A673 (cell line): Measurements from ENCODE around the gene TEX51. TPM values are rescaled to one million over a fixed set of nuclear protein-coding genes. Genes with fewer than 3 reads are reported as not detected.

Experiments used
- BruUV-seq: library from RNA; stranded (reverse); fragments of 400-500 nt; replicated peaks from 2 replicates; lab custom pipeline; 2021; lab: Mats Ljungman, UMichigan
- CTCF ChIA-PET: fragments of 300-600 bp; sonication (Branson Sonifier 250); formaldehyde crosslinking; loops from one replicate; lab custom pipeline; 2022; ENCODE audit warnings: antibody characterized with exemption; lab: Charles Lee
- POLR2A ChIA-PET: fragments of 300-600 bp; sonication (Branson Sonifier 250); formaldehyde crosslinking; loops from one replicate; lab custom pipeline; 2022; ENCODE audit warnings: antibody characterized with exemption; ENCODE audit not compliant: low non-redundant PET; lab: Charles Lee
- DNase-seq: peaks from one replicate; pipeline ENCODE4 v3.0.0-alpha.2; 2015; ENCODE audit warnings: low spot score
- H3K27ac ChIP-seq: fragments of 200-600 bp; sonication (generic); 2 replicates; pipeline ENCODE4 v1.5.1; 2016; ENCODE audit warnings: mixed run types, low read depth, mild to moderate bottlenecking, mixed read lengths, antibody characterized with exemption, low read length; ENCODE audit not compliant: poor library complexity, severe bottlenecking
- H3K27me3 ChIP-seq: fragments of 200-600 bp; sonication (generic); replicated peaks from 2 replicates; pipeline ENCODE4 v1.6.1; 2017; ENCODE audit warnings: mixed run types, low read depth, mild to moderate bottlenecking, mixed read lengths, antibody characterized with exemption, low read length; ENCODE audit not compliant: insufficient read depth, poor library complexity
- H3K36me3 ChIP-seq: fragments of 200-600 bp; sonication (generic); 2 replicates; pipeline ENCODE4 v1.6.1; 2016; ENCODE audit warnings: mixed run types, mild to moderate bottlenecking, mixed read lengths, antibody characterized with exemption, low read length; ENCODE audit not compliant: insufficient read depth, poor library complexity, severe bottlenecking
- H3K4me1 ChIP-seq: fragments of 200-600 bp; sonication (generic); 2 replicates; pipeline ENCODE4 v1.6.1; 2017; ENCODE audit warnings: mixed run types, mild to moderate bottlenecking, mixed read lengths, antibody characterized with exemption, low read length; ENCODE audit not compliant: insufficient read depth, poor library complexity, severe bottlenecking
- H3K4me3 ChIP-seq: fragments of 200-600 bp; sonication (generic); 2 replicates; pipeline ENCODE4 v1.5.1; 2016; ENCODE audit warnings: low read depth, mixed run types, mild to moderate bottlenecking, mixed read lengths, low read length; ENCODE audit not compliant: poor library complexity, severe bottlenecking
- H3K9me3 ChIP-seq: fragments of 200-600 bp; sonication (generic); 2 replicates; pipeline ENCODE4 v1.6.1; 2016; ENCODE audit warnings: mixed run types, low read depth, mild to moderate bottlenecking, mixed read lengths, antibody characterized with exemption, low read length; ENCODE audit not compliant: poor library complexity, severe bottlenecking
- CTCF ChIP-seq: fragments of 300-800, 200-600 bp; sonication (generic); conservative IDR thresholded peaks from 2 replicates; pipeline ENCODE4 v1.5.1; 2017; ENCODE audit warnings: low read depth, mild to moderate bottlenecking, antibody characterized with exemption, low read length, moderate library complexity, mixed read lengths
- EZH2 ChIP-seq: fragments of 200-600 bp; sonication (generic); IDR thresholded peaks from 2 replicates; pipeline ENCODE4 v1.6.1; 2017; ENCODE audit warnings: borderline replicate concordance, low read depth, mild to moderate bottlenecking, mixed read lengths, antibody characterized with exemption, low read length; ENCODE audit not compliant: poor library complexity, severe bottlenecking
- intact Hi-C: fragments of 100-400 bp; cut with micrococcal nuclease; formaldehyde crosslinking; loops from one replicate; pipeline ENCODE4 v1.10.0; 2022; ENCODE audit not compliant: unreplicated experiment
- total RNA-seq: library from RNA; stranded (reverse); gene quantifications from 2 replicates; pipeline ENCODE4 v1.2.3, GENCODE V29; 2021

TEX51 gene
- total RNA-seq, 1 experiment from 2014 or later, result not detected

GRCh38 chr2:126877861-126878565 lies 20.7 kb upstream of the TEX51 start:
- H3K4me1 ChIP-seq, result no peaks in the 10 kb centered on the region
- no peak overlapping the region for H3K4me3 ChIP-seq
- no peaks in the 10 kb centered on the region for H3K27me3 ChIP-seq
- no peaks in the 10 kb centered on the region for H3K36me3 ChIP-seq
- ChIA-PET POLR2A (no interaction called here), CTCF (interaction anchor here (0.9 kb wide), 1 partner anchor 65 kb away, joined by 3 read pairs; no protein-coding TSS in a partner anchor)
- TF ChIP-seq EZH2 (no peak), CTCF (no peak)
- no TSS peak for BruUV-seq
- DNase-seq, result no peak
- no peak overlapping the region for H3K27ac ChIP-seq
- intact Hi-C loops, result no loop called here
- no peaks in the 10 kb centered on the region for H3K9me3 ChIP-seq

DNA sequence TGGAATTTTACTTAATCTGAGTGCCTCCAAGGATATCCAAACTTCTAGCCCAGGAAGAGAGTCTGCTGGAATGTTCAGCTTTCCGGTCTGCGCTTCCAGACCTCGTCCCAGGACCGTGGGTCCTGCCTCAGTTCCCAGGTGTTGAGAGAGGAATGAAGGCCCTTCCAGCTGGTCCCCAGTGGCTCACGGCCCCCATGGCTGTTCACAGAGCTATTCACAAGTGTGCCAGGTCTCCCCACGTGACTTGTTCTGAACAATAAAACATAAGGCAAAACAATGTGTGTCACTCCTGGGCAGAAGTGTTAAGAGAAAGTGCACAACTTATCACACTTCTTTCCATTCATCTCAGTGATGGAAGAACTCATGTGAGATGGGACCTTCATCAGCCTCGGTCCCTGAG lies 20.1 kb upstream of the TEX51 start:
- intact Hi-C loops, result no loop called here
- no peak overlapping the region for H3K27ac ChIP-seq
- no peaks in the 10 kb centered on the region for H3K36me3 ChIP-seq
- no peaks in the 10 kb centered on the region for H3K27me3 ChIP-seq
- TF ChIP-seq CTCF (no peak), EZH2 (no peak)
- ChIA-PET CTCF (interaction anchor here (0.9 kb wide), 1 partner anchor 64 kb away, joined by 3 read pairs; no protein-coding TSS in a partner anchor), POLR2A (no interaction called here)
- no peak overlapping the region for H3K4me3 ChIP-seq
- H3K9me3 ChIP-seq, result no peaks in the 10 kb centered on the region
- no peaks in the 10 kb centered on the region for H3K4me1 ChIP-seq
- no TSS peak for BruUV-seq
- no peak for DNase-seq

DNA sequence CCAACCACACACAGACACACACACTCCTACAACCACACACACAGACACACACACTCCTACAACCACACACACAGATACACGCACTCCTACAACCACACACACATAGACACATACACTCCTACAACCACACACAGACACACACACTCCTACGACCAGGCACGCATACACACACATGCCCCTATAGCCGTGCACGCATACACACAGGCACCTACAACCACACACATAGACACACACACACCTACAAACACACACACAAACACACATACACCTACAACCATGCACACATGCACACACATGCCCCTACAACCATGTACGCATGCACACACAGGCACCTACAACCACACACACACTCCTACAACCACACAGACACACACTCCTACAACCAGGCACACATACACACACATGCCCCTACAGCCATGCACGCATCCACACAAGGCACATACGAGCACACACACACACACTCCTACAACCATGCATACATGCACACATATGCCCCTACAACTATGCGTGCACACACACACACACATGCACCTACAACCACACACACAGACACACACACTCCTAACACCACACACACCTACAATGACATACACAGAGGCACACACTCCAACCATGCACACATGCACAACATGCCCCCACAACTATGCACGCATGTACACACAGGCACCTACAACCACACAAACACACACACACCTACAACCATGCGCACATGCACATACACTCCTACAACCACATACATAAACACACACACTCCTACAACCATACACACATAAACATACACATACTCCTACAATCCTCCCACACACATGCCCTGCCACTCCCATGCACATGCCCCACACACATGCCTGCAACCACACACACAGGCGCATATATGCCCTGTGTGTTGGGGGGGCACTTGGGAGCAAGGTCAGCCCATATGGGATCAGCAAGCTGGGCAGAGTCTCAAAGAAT lies 19.1 kb upstream of the TEX51 start:
- Histone ChIP-seq H3K4me1 (no peaks in the 10 kb centered on the region), H3K4me3 (no peak overlapping the region), H3K36me3 (no peaks in the 10 kb centered on the region), H3K9me3 (no peaks in the 10 kb centered on the region), H3K27ac (no peak overlapping the region), H3K27me3 (no peaks in the 10 kb centered on the region)
- CTCF ChIA-PET, result no interaction called here
- BruUV-seq, result no TSS peak
- intact Hi-C loops, result no loop called here
- TF ChIP-seq CTCF, result no peak
- TF ChIP-seq EZH2, result no peak
- no peak for DNase-seq
- POLR2A ChIA-PET, result no interaction called here
